AG04449 (cell line): ENCODE measurements around the gene COA8.

Experiments
- CTCF ChIA-PET: fragments of 350-600 bp; formaldehyde crosslinking; extraction: SDS; loops from one replicate; lab custom pipeline; 2021; ENCODE audit warnings: antibody characterized with exemption; lab: Yijun Ruan, JAX
- POLR2A ChIA-PET: fragments of 400-600, 350-600 bp; formaldehyde crosslinking; extraction: SDS; loops from one replicate; lab custom pipeline; 2020; ENCODE audit warnings: antibody characterized with exemption, inconsistent platforms; lab: Yijun Ruan, JAX
- DNase-seq: peaks from one replicate; pipeline ENCODE4 v3.0.0-alpha.2; 2010; ENCODE audit warnings: low read depth, low spot score
- H3K4me3 ChIP-seq: 2 replicates; pipeline ENCODE4 v1.5.1; 2011; ENCODE audit warnings: low read depth, mild to moderate bottlenecking, control low read depth, low read length
- TF ChIP-seq, protein P1 (sequence below): IDR thresholded peaks from one replicate; pipeline ENCODE4 v1.5.1; 2011; ENCODE audit warnings: mild to moderate bottlenecking, moderate library complexity, low read length, control low read depth, inconsistent platforms; ENCODE audit not compliant: insufficient read depth; ENCODE audit errors: missing control alignments

COA8 gene

DNA sequence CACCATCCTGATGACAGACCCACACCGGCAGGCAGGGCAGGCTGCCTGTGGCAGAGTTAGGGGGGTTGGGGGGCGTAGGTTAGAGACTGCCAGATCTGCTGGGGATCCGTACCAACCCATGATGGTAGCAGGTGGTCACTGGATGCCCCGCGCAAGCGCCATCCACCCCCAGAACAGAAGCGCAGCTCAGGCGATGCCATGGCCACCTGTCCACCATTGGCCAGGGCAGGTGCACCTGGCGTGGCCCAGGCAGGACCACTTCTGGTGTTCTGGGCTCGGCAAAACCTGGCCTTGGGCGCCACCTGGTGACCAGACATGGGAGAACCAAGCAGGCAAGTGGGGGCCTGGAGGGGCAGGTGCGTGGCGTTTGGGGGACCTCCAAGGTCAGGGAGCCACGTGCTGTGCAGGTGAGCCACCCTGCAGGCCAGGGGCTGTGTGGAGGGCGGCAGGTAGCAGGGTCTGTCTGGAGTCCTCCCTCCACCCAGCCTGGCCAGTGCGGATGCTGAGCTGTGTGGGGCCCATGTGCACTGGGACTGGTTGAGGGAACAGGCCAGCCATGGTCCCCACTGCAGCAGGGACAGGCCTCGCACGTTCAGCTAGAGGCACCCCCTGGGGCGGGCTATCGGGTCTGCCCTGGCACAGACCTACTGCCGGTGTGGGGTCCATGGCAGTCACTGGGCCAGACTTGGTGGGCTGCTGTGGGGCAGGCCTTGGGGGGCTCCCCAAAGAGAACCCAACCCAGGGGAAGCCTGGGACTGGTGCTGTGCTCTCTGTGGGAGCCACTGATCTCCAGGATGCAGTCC, 15.9 kb upstream of the COA8 start:
- no peak for DNase-seq
- TF ChIP-seq, protein P1, sequence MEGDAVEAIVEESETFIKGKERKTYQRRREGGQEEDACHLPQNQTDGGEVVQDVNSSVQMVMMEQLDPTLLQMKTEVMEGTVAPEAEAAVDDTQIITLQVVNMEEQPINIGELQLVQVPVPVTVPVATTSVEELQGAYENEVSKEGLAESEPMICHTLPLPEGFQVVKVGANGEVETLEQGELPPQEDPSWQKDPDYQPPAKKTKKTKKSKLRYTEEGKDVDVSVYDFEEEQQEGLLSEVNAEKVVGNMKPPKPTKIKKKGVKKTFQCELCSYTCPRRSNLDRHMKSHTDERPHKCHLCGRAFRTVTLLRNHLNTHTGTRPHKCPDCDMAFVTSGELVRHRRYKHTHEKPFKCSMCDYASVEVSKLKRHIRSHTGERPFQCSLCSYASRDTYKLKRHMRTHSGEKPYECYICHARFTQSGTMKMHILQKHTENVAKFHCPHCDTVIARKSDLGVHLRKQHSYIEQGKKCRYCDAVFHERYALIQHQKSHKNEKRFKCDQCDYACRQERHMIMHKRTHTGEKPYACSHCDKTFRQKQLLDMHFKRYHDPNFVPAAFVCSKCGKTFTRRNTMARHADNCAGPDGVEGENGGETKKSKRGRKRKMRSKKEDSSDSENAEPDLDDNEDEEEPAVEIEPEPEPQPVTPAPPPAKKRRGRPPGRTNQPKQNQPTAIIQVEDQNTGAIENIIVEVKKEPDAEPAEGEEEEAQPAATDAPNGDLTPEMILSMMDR = peak; percentile 92
- H3K4me3 ChIP-seq = no peak overlapping the region
- POLR2A ChIA-PET = interaction anchor here (1.0 kb wide), 1 partner anchor 18 kb away, joined by 3 read pairs; no protein-coding TSS in a partner anchor
- CTCF ChIA-PET = interaction anchor here (0.9 to 20.9 kb wide), 6 partner anchors 10 to 50 kb away, joined by 5 to 368 read pairs (median 84); partner anchors contain the start of genes BAG5, CKB, COA8 and TRMT61A

DNA sequence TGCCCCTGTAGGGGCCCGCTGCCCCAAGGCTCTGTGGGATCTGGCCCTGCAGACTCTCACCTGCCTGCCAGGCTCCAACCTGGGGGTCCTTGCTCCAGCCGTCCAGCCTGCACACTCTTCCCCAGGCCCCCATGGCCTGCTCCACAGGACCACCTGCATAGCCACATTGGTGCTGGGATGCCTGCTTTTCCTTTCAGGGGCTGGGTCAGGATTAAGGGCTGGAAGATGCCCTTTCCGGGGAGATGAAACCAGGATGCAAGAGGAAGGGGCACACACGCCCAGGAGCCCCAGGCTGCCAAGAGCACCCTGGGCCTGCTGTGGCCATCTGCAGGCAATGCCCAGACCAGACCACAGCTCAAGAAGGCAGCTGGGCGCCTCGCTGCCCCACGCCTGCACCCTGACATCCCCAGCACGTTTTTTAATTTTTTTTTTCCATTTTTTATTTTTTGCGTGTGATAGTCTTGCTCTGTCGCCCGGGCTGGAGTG, 15.3 kb upstream of the COA8 start:
- H3K4me3 ChIP-seq = no peak overlapping the region
- CTCF ChIA-PET = interaction anchor here (1.1 to 20.9 kb wide), 6 partner anchors 11 to 156 kb away, joined by 3 to 368 read pairs (median 84); partner anchors contain the start of genes BAG5, CKB, COA8 and TRMT61A
- POLR2A ChIA-PET = interaction anchor here (1.0 kb wide), 1 partner anchor 19 kb away, joined by 3 read pairs; no protein-coding TSS in a partner anchor

DNA sequence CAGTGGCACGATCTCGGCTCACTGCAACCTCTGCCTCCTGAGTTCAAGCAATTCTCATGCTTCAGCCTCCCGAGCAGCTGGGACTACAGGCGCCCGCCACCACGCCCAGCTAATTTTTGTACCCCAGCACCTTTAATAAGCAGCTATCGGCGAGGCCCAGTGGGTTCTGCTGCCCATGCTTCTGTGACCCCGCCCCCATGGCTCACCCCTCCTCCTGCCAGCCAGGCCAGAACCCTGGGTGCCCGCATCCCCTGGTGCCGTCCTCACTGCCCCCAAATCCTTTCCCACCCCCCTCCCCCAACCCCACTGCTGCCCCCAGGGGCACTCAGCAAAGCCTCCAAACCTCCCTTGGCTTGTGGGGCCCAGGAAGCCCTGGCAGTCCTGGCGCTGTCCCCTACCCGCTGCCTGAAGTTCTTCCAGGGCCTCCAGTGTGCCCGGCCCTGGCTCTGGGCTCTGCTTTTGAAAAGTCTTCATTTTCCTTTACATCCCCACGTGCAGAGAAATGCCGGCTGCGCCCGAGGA, 14.8 kb upstream of the COA8 start:
- DNase-seq = no peak
- CTCF ChIA-PET = interaction anchor here (1.1 to 20.9 kb wide), 6 partner anchors 11 to 157 kb away, joined by 3 to 368 read pairs (median 84); partner anchors contain the start of genes BAG5, CKB, COA8 and TRMT61A
- TF ChIP-seq, protein P1 = no peak
- H3K4me3 ChIP-seq = no peak overlapping the region
- POLR2A ChIA-PET = interaction anchor here (1.0 kb wide), 1 partner anchor 20 kb away, joined by 3 read pairs; no protein-coding TSS in a partner anchor

More for the DNA sequence above, 15.3 kb upstream of the COA8 start:
- DNase-seq = no peak
- TF ChIP-seq, protein P1 = no peak

DNA sequence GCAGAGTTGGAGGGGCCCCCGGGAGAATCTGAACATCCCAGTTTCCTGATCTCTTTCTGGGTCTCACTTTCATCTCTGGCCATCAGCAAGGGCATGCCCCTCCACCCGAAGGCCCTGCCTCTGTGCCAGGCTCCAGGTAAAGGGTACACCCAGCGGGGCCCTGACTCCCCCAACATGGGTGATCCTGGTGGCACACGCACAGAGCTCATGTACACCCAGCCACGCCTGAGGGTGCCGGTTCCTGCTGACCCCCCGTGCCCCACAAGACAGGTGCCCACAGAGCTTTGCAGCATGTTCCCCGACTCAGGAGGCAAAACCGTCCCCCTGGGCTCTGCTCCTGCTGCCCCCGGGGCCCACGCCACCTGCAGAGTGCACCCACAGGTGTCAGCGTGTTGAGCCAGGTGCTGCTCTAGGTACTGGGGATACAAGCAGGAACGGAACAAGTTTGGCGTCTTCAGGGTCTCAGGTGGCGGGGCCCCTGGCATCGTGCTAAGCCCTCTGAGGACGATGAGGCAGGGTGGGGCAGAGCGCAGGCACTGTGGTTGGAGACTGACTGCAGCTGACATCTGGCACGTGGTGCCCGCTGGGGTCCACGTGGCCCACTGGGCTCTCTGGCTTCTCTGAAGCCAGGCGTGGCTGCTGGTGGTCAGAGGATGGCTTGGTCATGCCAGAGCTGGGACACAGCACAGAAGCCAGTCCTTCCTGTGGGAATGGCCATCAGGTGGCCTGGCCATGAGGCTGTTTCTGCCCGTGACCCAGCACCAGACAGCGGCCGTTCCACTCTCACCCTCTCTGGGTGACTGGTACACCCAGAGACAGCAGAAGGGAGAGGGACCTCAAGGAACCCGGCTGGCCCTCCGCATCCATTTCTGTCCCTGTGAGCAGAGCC, 14.1 kb upstream of the COA8 start:
- TF ChIP-seq, protein P1 = no peak
- ChIA-PET POLR2A (no interaction called here), CTCF (interaction anchor here (1.1 to 20.9 kb wide), 6 partner anchors 6 to 158 kb away, joined by 3 to 368 read pairs (median 84); partner anchors contain the start of genes BAG5, CKB, COA8 and TRMT61A)
- DNase-seq = no peak
- H3K4me3 ChIP-seq = no peak overlapping the region

DNA sequence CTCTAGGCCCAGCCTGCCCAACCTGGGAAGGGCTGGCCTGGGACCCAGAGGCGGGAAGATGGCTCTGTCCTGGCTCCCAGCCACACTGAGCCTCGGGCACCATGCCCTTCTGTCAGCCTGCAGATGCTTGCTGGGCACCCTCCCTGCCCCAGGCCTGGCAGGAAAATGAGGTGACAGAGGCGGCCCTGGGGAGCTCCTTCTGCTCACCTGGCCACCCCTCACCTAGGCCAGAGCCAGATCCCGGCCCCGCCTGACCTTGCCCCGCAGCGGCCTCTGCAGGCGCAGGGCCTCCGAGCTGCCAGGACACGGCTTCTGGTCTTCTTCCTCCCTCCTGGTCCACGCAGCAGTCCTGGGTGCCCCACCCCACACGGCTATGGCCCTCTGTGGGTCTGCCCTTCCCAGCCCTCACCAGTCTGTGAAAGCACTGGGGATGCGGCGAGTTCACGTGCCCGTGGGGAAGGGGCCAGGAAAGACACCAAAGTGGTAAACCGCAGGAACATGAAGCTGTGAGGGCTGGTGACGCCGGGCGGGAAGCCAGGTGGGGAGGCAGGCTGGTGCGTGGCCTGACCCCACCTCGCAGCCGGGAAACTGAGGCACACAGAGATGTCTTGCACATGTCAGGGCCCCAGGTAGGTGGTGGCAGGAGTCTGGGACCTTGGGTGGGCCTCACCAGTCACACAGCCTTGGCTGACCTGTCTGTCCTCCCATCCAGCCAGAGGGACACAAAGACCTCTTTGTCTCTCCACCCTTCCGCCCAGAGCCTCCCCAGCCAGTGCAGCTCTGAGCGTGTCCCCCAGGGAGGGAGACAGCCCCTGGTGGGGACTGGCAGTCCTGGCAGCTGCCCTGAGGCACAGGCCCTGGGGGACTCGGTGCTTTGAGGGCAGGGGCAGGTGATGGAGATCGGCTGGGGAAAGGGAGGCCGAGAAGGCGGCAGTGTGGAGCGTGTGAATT, 13.1 kb upstream of the COA8 start:
- no peak for DNase-seq
- CTCF ChIA-PET = interaction anchor here (5.6 to 20.9 kb wide), 5 partner anchors 7 to 46 kb away, joined by 39 to 368 read pairs (median 89); partner anchors contain the start of genes BAG5, CKB, COA8 and TRMT61A
- POLR2A ChIA-PET = no interaction called here
- no peak overlapping the region for H3K4me3 ChIP-seq
- TF ChIP-seq, protein P1 = no peak
